K562 (cell line): ENCODE results near the gene COL6A2. TPM values are rescaled to one million over a fixed set of nuclear protein-coding genes. Genes with fewer than 3 reads are reported as not detected.

Experiments
- ARNT ChIP-seq, 2 experiments: fragments of 450-650 bp; IDR thresholded peaks; 2 replicates each; pipeline ENCODE4 v1.6.1; 2016; ENCODE audit warnings: mild to moderate bottlenecking in 1 of 2
- MGA ChIP-seq: fragments of 450-650 bp; IDR thresholded peaks from 2 replicates; pipeline ENCODE4 v1.6.1; 2016; ENCODE audit warnings: mild to moderate bottlenecking, moderate library complexity
- ZNF592 ChIP-seq: fragments of 450-650 bp; IDR thresholded peaks from 2 replicates; pipeline ENCODE4 v1.6.1; 2017; ENCODE audit warnings: antibody characterized with exemption, mild to moderate bottlenecking
- polyA plus RNA-seq, 8 experiments: library from polyadenylated mRNA; depleted of rRNA in 4 of 8; stranded (reverse) in 5 of 8; unstranded in 3 of 8; fragments of >200 nt; fragmentation: Nextera tagmentation in 2 of 8; fragmentation: Illumina TruSeq in 1 of 8; extraction: Ambion mirVana in 2 of 8; extraction: Trizol in 1 of 8; gene quantifications; 2 replicates each; pipeline versions ENCODE4 v1.2.1 to v1.2.3, GENCODE V29; 2011 to 2014; ENCODE audit warnings: inconsistent platforms in 1 of 8, missing spikeins in 1 of 8
- total RNA-seq, 7 experiments: library from RNA; depleted of rRNA in 6 of 7; stranded (reverse); fragments of >200 nt in 6 of 7; fragmentation: Illumina TruSeq in 2 of 7; extraction: Trizol in 2 of 7; gene quantifications; 2 replicates each; pipeline versions ENCODE4 v1.2.1 to v1.2.3, GENCODE V29; 2011 to 2021; ENCODE audit warnings: low replicate concordance in 1 of 7

COL6A2 gene
- total and polyA plus RNA-seq, 9 of the 15 experiments (the other 6 are each of a cell fraction or from before 2014, with no cell fraction given) = 0.07 to 1.1 (median 0.24) TPM; not detected in 3

- TF ChIP-seq ZNF592 (no peak), ARNT (IDR thresholded peaks at IDR 0.05) (no peak), MGA (no peak)
These were observed 52.2 kb downstream of the COL6A2 start (continued) for GRCh38 chr21:46150073-46150472.
